22Rv1 (cell line): ENCODE results near the gene PLA2R1.
A peak's percentile ranks its signal among the peaks of the same experiment; 100 is the strongest.

Experiments used
- H3K27ac ChIP-seq: fragments of 450-650 bp; 2 replicates; pipeline ENCODE4 v1.5.1; 2017
- CTCF ChIP-seq: fragments of 450-650 bp; IDR thresholded peaks from 2 replicates; pipeline ENCODE4 v1.5.1; 2017; ENCODE audit warnings: mild to moderate bottlenecking
- ZFX ChIP-seq: fragments of 450-650 bp; IDR thresholded peaks from 2 replicates; pipeline ENCODE4 v1.6.1; 2017; ENCODE audit warnings: antibody characterized with exemption, borderline replicate concordance

PLA2R1 gene

GRCh38 chr2:160007111-160007510, 55.3 kb downstream of the PLA2R1 start:
- TF ChIP-seq CTCF (no peak), ZFX (no peak)
- H3K27ac ChIP-seq, result no peak overlapping the region

GRCh38 chr2:160006475-160006874, 55.9 kb downstream of the PLA2R1 start:
- H3K27ac ChIP-seq, result no peak overlapping the region
- TF ChIP-seq ZFX (no peak), CTCF (no peak)

GRCh38 chr2:160005908-160006307, 56.5 kb downstream of the PLA2R1 start:
- TF ChIP-seq ZFX (no peak), CTCF (no peak)
- H3K27ac ChIP-seq, result no peak overlapping the region

GRCh38 chr2:160005476-160005875, 56.9 kb downstream of the PLA2R1 start:
- H3K27ac ChIP-seq, result no peak overlapping the region
- TF ChIP-seq CTCF, result no peak
- no peak for TF ChIP-seq ZFX

- TF ChIP-seq ZFX, result no peak
- peak; percentile 18; the same call in 1 of the 2 replicates for TF ChIP-seq CTCF
- no peak overlapping the region for H3K27ac ChIP-seq
Observed at GRCh38 chr2:159998961-159999360, 63.5 kb downstream of the PLA2R1 start.

GRCh38 chr2:159998243-159998642, 64.2 kb downstream of the PLA2R1 start:
- TF ChIP-seq ZFX (no peak), CTCF (no peak)
- no peak overlapping the region for H3K27ac ChIP-seq

- TF ChIP-seq ZFX (no peak), CTCF (no peak)
Observed at GRCh38 chr2:159996792-159997546, 65.4 kb downstream of the PLA2R1 start.

More at GRCh38 chr2:159996792-159997546, 65.4 kb downstream of the PLA2R1 start:
- H3K27ac ChIP-seq, result no peak overlapping the region
